Measurements from ENCODE around the gene CXCR2.

GRCh38 chr2:218169757-218170546, 44.1 kb downstream of the CXCR2 start:
- TF ChIP-seq POLR2A (IDR thresholded peaks at IDR 0.05) (no peak), CTCF (IDR thresholded peaks at IDR 0.05) (no peak)

All from adrenal gland (tissue), 5 donors.